K562 (cell line): ENCODE results near the gene PA2G4. TPM values are rescaled to one million over a fixed set of nuclear protein-coding genes. Genes with fewer than 3 reads are reported as not detected.

ENCODE experiments used
- ARID1B ChIP-seq: fragments of 450-650 bp; IDR thresholded peaks from 2 replicates; pipeline ENCODE4 v1.6.1; 2016; ENCODE audit warnings: antibody characterized with exemption, mild to moderate bottlenecking, inconsistent platforms
- C11orf30 ChIP-seq: fragments of 450-650 bp; IDR thresholded peaks from 2 replicates; pipeline ENCODE4 v1.6.1; 2016; ENCODE audit warnings: low read depth, mild to moderate bottlenecking
- POLR2B ChIP-seq: fragments of 450-650 bp; IDR thresholded peaks from 2 replicates; pipeline ENCODE4 v1.6.1; 2018; ENCODE audit warnings: low read depth; ENCODE audit not compliant: partially characterized antibody
- PTRF ChIP-seq: fragments of 450-650 bp; IDR thresholded peaks from 2 replicates; pipeline ENCODE4 v1.6.1; 2016; ENCODE audit warnings: mild to moderate bottlenecking, missing genetic modification characterization, missing compliant biosample characterization
- RBBP5 ChIP-seq: fragments of 200-600 bp; sonication (generic); IDR thresholded peaks from 2 replicates; pipeline ENCODE4 v1.6.1; 2012; ENCODE audit warnings: borderline replicate concordance, mild to moderate bottlenecking, low read length, control low read depth, inconsistent platforms; ENCODE audit not compliant: insufficient read depth, poor library complexity, severe bottlenecking
- SMAD4 ChIP-seq: fragments of 250-450 bp; sonication (Bioruptor Pico); conservative IDR thresholded peaks from 2 replicates; pipeline ENCODE4 v1.8.0; 2021; ENCODE audit warnings: inconsistent platforms, mild to moderate bottlenecking, moderate library complexity
- ZNF354B ChIP-seq: fragments of 250-450 bp; sonication (Bioruptor Pico); IDR thresholded peaks from 2 replicates; pipeline ENCODE4 v1.4.0; 2020
- ZNF384 ChIP-seq: IDR thresholded peaks from 2 replicates; pipeline ENCODE4 v1.6.1; 2012; ENCODE audit warnings: low read depth, low read length, improper control_type of control experiment
- ZNF431 ChIP-seq: sonication (generic); formaldehyde crosslinking; IDR thresholded peaks from 2 replicates; pipeline ENCODE4 v1.8.0; 2022; ENCODE audit warnings: mild to moderate bottlenecking, missing genetic modification reagents
- polyA plus RNA-seq, 8 experiments: library from polyadenylated mRNA; depleted of rRNA in 4 of 8; stranded (reverse) in 5 of 8; unstranded in 3 of 8; fragments of >200 nt; fragmentation: Nextera tagmentation in 2 of 8; fragmentation: Illumina TruSeq in 1 of 8; extraction: Ambion mirVana in 2 of 8; extraction: Trizol in 1 of 8; gene quantifications; 2 replicates each; pipeline versions ENCODE4 v1.2.1 to v1.2.3, GENCODE V29; 2011 to 2014; ENCODE audit warnings: inconsistent platforms in 1 of 8, missing spikeins in 1 of 8
- total RNA-seq, 7 experiments: library from RNA; depleted of rRNA in 6 of 7; stranded (reverse); fragments of >200 nt in 6 of 7; fragmentation: Illumina TruSeq in 2 of 7; extraction: Trizol in 2 of 7; gene quantifications; 2 replicates each; pipeline versions ENCODE4 v1.2.1 to v1.2.3, GENCODE V29; 2011 to 2021; ENCODE audit warnings: low replicate concordance in 1 of 7
- TF ChIP-seq, protein P1 (sequence below): sonication (generic); formaldehyde crosslinking; IDR thresholded peaks from 2 replicates; pipeline ENCODE4 v1.8.0; 2022; ENCODE audit warnings: mild to moderate bottlenecking, missing genetic modification reagents, borderline replicate concordance
- TF ChIP-seq, protein P2 (sequence below): fragments of 250-450 bp; sonication (Bioruptor Pico); IDR thresholded peaks from 2 replicates; pipeline ENCODE4 v1.5.0; 2022; ENCODE audit warnings: mild to moderate bottlenecking
- TF ChIP-seq, protein P3 (sequence below): sonication (generic); formaldehyde crosslinking; IDR thresholded peaks from 2 replicates; pipeline ENCODE4 v1.9.0; 2022; ENCODE audit warnings: mild to moderate bottlenecking, missing genetic modification reagents
- TF ChIP-seq, protein P4 (sequence below): IDR thresholded peaks from 2 replicates; pipeline ENCODE4 v1.6.1; 2011; ENCODE audit not compliant: insufficient read length; ENCODE audit errors: extremely low read depth
- TF ChIP-seq, protein P5 (sequence below): fragments of 250-450 bp; sonication (Bioruptor Pico); IDR thresholded peaks from 2 replicates; pipeline ENCODE4 v1.4.0; 2020; ENCODE audit warnings: mild to moderate bottlenecking, moderate library complexity
- TF ChIP-seq, protein P6 (sequence below): sonication (generic); formaldehyde crosslinking; IDR thresholded peaks from 2 replicates; pipeline ENCODE4 v1.8.1; 2023; ENCODE audit warnings: mild to moderate bottlenecking, missing genetic modification reagents

The PA2G4 gene
- total and polyA plus RNA-seq, 9 of the 15 experiments (the other 6 are each of a cell fraction or from before 2014, with no cell fraction given), result 230 to 925 (median 638) TPM

DNA sequence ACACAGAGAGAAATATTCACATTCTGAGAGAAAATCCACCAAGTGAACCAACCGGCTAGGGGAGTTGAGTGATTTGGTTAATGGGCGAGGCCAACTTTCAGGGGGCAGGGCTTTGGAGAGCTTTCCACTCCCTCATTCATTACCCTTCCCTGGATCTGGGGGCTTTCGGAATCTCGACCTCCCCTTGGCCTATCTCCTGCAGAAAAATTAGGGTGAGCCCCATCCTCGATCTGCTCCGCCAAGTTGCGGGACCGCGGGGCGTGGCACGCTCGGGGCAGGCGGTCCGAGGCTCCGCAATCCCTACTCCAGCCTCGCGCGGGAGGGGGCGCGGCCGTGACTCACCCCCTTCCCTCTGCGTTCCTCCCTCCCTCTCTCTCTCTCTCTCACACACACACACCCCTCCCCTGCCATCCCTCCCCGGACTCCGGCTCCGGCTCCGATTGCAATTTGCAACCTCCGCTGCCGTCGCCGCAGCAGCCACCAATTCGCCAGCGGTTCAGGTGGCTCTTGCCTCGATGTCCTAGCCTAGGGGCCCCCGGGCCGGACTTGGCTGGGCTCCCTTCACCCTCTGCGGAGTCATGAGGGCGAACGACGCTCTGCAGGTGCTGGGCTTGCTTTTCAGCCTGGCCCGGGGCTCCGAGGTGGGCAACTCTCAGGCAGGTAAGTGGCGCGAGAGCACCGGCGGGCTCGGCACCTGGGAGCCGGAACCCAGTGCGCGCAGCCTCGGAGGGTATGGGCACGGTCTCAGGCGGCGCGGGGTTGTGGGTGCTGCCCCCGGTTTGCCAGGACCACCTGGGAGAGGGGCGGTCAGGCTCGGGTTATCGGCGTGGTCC lies 24.4 kb upstream of the PA2G4 start, which contains the start of gene ERBB3 (continued):
- no peak for TF ChIP-seq C11orf30
- TF ChIP-seq, protein P1, sequence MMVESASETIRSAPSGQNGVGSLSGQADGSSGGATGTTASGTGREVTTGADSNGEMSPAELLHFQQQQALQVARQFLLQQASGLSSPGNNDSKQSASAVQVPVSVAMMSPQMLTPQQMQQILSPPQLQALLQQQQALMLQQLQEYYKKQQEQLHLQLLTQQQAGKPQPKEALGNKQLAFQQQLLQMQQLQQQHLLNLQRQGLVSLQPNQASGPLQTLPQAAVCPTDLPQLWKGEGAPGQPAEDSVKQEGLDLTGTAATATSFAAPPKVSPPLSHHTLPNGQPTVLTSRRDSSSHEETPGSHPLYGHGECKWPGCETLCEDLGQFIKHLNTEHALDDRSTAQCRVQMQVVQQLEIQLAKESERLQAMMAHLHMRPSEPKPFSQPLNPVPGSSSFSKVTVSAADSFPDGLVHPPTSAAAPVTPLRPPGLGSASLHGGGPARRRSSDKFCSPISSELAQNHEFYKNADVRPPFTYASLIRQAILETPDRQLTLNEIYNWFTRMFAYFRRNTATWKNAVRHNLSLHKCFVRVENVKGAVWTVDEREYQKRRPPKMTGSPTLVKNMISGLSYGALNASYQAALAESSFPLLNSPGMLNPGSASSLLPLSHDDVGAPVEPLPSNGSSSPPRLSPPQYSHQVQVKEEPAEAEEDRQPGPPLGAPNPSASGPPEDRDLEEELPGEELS, result peak; percentile 75; the same call in 1 of the 2 replicates
- peak; percentile 29 for TF ChIP-seq POLR2B
- no peak for TF ChIP-seq PTRF (tag)
- TF ChIP-seq, protein P2, sequence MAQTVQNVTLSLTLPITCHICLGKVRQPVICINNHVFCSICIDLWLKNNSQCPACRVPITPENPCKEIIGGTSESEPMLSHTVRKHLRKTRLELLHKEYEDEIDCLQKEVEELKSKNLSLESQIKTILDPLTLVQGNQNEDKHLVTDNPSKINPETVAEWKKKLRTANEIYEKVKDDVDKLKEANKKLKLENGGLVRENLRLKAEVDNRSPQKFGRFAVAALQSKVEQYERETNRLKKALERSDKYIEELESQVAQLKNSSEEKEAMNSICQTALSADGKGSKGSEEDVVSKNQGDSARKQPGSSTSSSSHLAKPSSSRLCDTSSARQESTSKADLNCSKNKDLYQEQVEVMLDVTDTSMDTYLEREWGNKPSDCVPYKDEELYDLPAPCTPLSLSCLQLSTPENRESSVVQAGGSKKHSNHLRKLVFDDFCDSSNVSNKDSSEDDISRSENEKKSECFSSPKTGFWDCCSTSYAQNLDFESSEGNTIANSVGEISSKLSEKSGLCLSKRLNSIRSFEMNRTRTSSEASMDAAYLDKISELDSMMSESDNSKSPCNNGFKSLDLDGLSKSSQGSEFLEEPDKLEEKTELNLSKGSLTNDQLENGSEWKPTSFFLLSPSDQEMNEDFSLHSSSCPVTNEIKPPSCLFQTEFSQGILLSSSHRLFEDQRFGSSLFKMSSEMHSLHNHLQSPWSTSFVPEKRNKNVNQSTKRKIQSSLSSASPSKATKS (CRISPR knock-in tag), result no peak
- TF ChIP-seq ARID1B, result peak; percentile 83
- TF ChIP-seq, protein P3, sequence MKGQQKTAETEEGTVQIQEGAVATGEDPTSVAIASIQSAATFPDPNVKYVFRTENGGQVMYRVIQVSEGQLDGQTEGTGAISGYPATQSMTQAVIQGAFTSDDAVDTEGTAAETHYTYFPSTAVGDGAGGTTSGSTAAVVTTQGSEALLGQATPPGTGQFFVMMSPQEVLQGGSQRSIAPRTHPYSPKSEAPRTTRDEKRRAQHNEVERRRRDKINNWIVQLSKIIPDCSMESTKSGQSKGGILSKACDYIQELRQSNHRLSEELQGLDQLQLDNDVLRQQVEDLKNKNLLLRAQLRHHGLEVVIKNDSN (CRISPR knock-in tag), result peak; percentile 29; the same call in 1 of the 2 replicates
- TF ChIP-seq RBBP5, result no peak
- TF ChIP-seq ZNF431 (CRISPR knock-in tag), result no peak; the same call in 1 of the 2 replicates
- TF ChIP-seq SMAD4 (CRISPR knock-in tag), result 0 out of 2 replicates have a peak, but pooled peaks have one; percentile 13
- TF ChIP-seq ZNF354B (CRISPR knock-in tag), result no peak
- TF ChIP-seq, protein P4, sequence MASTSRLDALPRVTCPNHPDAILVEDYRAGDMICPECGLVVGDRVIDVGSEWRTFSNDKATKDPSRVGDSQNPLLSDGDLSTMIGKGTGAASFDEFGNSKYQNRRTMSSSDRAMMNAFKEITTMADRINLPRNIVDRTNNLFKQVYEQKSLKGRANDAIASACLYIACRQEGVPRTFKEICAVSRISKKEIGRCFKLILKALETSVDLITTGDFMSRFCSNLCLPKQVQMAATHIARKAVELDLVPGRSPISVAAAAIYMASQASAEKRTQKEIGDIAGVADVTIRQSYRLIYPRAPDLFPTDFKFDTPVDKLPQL, result no peak
- TF ChIP-seq, protein P5, sequence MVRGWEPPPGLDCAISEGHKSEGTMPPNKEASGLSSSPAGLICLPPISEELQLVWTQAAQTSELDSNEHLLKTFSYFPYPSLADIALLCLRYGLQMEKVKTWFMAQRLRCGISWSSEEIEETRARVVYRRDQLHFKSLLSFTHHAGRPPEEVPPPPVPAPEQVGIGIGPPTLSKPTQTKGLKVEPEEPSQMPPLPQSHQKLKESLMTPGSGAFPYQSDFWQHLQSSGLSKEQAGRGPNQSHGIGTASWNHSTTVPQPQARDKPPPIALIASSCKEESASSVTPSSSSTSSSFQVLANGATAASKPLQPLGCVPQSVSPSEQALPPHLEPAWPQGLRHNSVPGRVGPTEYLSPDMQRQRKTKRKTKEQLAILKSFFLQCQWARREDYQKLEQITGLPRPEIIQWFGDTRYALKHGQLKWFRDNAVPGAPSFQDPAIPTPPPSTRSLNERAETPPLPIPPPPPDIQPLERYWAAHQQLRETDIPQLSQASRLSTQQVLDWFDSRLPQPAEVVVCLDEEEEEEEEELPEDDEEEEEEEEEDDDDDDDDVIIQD, result no peak
- no peak for TF ChIP-seq ZNF384
- TF ChIP-seq, protein P6, sequence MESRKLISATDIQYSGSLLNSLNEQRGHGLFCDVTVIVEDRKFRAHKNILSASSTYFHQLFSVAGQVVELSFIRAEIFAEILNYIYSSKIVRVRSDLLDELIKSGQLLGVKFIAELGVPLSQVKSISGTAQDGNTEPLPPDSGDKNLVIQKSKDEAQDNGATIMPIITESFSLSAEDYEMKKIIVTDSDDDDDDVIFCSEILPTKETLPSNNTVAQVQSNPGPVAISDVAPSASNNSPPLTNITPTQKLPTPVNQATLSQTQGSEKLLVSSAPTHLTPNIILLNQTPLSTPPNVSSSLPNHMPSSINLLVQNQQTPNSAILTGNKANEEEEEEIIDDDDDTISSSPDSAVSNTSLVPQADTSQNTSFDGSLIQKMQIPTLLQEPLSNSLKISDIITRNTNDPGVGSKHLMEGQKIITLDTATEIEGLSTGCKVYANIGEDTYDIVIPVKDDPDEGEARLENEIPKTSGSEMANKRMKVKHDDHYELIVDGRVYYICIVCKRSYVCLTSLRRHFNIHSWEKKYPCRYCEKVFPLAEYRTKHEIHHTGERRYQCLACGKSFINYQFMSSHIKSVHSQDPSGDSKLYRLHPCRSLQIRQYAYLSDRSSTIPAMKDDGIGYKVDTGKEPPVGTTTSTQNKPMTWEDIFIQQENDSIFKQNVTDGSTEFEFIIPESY (CRISPR knock-in tag), result peak; percentile 74
